GM18498 (cell line): ENCODE measurements around the gene GSTT2.
"Not testable (repeated sequence)": the region's sequence is repeated elsewhere in the genome, so short reads cannot be mapped to it uniquely, and the experiment has no call there.

Experiments used
- ATAC-seq: cut with Tn5 transposase; IDR thresholded peaks from one replicate; pipeline ENCODE4 v1.9.1; 2021; ENCODE audit warnings: mild to moderate bottlenecking, moderate library complexity; ENCODE audit not compliant: unreplicated experiment

Gene GSTT2

DNA sequence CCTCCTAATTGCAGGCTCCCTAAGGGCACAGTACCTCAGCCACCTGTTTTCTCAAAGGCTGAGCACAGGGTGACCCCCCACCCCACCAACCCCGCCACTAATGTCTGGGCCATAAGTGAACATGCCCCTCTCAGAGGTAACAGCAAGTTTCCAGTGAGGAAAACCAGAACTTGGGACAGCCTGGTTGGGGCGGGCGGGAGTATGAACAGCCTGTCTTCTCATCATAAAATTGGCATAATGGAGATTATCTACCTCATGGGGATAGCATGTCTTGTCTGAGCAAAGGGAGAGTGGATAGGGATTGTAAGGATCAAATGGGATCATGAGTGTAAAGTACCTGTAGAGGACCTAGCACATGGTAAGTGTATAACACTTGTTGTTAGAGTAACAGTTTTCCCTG is 8.0 kb upstream of the GSTT2 start:
- not testable (repeated sequence) for ATAC-seq

DNA sequence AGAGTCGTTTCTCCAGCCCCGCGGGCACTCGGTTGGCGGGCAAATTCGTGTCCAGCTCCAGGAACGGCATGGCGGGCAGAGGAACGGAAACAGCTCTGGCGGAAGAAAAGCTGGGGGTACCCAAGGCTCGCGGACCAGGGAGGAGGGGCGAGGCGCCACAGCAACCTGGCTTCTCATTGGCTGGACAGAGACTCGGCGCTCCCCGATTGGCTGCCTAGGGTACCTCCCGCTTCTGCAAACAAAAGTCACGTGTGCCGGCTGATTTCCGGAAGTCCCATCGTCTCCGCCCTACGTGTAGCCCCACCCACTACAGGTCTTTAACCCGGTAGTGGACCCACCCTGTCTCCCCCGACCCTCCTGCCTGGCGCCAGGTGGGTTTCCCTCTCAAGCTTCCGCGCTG is 5.6 kb upstream of the GSTT2 start, which contains the start of gene DDT:
TSS of gene DDT (minus strand) at position 97 of the 400 bp plus-strand sequence. CDS start at position 70, 27 bp downstream.
- peak; percentile 93 for ATAC-seq

DNA sequence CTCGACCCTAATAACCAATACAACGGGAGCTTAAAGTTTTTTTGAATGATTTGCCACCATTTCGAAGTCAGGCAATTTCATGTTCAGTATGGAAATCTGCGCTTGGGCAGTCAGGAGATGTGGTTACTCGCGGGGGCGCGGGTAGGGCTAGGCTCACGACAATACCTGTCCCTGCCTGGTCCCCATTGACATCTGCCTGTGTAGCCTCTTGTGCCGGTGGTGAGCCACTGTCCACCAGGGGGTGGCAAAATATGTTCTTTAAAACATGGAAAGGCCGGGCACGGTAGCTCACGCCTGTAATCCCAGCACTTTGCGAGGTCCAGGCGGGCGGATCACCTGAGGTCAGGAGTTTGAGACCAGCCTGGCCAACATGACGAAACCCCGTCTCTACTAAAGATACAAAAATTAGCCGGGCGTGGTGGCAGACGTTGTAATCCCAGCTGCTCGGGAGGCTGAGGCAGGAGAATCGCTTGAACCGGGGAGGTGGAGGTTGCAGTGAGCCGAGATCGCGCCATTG is 5.0 kb upstream of the GSTT2 start:
- ATAC-seq = not testable (repeated sequence)

DNA sequence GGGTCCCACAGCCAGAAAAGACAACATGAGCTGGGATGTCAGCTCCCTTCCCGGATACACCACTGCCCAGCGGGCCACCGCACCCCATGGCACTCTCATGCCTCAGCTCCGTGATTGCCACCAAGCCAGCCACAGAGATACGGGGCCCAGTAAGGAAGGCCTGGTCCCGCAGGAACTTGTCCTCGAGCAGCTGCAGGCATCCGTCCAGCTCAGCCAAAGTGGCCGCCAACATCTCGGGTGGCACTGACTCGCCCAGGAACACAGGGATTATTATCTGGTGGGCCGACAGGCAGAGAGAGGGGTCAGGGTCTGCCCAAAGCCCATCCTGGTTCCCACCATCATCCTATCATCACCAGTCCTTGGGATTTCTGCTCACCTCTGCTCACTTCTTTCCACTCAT is 2.6 kb upstream of the GSTT2 start:
- ATAC-seq = not testable (repeated sequence)

DNA sequence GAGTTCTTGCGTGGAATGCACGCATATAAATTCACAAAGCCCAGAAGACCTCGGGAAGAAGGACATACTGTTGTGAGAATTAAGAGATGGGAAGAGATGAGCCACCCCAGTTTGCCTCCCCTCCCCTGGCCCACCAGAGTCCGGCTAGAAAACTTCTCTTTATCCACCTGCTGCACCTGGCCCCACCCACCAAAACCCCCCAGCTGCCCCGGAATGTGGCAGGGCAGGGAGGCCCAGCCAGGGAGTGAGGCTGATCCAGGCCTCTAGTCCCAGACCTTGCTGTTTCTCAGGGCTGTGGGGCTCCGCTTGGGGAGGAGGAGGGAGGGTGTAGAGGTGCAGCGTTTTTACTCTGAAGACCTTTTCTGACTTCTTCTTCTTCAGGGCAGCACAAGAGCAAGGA is 633 bp downstream of the GSTT2 start:
- ATAC-seq = not testable (repeated sequence)

DNA sequence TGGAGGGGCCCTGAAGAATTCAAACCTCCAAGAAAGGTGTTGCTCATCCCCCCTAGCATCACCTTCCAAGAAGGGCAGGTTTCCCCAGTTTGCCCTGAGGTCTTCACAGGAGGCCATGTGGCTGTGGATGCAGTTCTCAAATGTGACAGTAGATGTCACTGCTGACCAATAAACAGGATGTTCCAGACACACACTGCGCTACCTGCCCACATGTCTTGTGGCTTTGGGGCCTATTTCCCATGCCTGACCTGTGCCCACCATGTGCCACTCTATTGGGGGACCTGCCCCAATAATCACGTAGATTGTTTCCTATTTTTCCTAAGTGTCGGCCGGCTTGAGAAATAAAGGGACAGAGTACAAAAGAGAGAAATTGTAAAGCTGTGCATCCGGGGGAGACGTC is 4.5 kb downstream of the GSTT2 start:
- ATAC-seq = no peak

DNA sequence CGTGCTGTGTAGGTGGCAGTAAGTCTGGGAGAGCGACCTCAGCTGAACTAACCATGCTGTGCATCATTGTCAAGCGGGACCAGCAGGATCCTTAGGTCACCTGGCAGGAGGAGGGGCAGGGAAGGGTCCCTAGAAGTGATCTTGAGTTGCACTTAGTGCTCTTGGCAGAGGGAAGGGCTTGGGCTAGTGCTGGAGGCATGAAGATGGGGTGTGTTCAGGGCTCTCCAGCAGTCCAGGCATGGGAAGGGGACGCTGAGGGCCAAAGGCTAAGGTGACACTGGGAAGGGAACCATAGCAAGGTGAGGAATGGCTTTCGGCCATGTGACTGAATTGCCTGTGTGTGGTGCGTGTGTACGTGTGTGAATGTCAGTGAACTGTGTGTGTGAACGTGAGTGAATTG is 6.2 kb downstream of the GSTT2 start:
- not testable (repeated sequence) for ATAC-seq

DNA sequence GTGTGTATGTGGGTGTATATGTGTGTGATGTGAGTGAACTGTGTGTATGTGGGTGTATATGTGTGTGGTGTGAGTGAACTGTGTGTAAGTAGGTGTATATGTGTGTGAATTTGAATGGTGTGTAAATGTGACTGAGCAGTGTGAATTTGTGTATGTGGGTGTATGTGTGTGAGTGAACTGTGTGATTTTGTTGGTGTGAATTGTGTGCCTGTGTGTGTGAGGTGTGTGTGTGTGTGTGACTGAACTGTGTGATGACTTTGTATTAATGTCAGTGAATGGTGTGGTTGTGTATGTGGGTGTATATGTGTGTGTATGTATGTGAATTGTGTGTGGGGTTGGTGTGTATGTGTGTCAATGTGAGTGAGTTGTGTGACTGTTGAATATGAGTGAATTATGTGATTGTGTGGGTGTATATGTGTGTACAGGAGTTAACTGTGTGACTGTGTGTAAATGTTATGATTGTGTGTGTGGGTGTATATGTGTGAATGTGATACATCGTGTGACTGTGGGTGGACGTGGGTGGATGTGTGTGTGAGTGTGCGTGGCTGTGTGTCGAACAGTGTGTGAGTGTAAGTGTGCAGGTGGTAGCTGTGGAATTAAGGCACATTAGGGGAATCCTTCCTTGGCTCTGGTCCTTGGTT is 6.7 kb downstream of the GSTT2 start:
- ATAC-seq = not testable (repeated sequence)

DNA sequence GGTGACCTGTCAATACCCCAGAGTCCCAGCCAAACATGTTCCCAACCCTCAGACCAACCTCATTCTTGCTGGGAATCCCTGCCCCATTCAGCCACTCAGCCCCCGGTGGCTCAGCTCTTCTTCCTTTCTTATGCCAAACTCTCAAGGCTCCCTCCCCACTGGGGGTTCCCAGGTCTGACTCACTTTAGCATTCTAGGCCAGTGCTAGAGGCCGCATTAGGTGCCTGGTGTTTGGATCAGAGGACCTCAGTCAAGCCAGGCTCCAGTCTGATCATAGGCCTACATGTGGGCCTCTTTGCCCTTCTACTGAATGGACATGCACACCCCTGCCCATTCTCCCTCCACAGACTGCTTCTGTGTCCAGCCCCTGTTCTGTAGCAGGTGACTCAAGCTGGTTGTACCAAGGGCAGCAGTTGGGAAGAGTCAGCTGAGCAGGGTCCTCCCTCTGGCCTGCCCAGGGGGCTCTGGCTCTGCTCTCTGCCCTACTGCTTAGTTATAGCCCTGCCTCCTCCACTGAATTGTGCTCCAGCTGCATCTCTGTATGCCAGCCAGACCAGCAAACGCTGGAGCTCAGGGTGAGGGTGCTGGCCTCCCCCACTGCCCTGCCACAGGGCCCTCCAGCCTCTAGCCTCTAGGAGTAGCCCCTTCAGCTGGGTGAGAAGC is 9.8 kb downstream of the GSTT2 start:
- ATAC-seq = not testable (repeated sequence)

DNA sequence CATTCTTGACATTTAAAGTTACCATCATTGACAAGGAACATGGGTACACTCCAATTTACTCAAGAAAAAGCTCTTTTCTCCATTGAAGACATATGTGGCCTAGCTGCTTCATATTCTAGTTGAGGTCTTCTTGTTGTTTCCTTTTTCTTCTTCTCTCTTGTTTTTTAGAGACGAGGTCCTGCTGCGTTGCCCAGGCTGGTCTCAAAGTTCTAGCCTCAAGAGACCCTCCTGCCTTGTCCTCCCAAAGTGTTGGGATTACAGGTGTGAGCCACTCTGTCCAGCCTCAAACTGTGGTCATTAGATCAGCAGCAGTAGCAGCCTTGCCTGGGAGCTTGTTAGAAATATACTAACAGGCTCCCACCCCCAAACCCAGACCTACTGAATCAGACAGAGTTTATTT is 13.1 kb downstream of the GSTT2 start:
- ATAC-seq = not testable (repeated sequence)

DNA sequence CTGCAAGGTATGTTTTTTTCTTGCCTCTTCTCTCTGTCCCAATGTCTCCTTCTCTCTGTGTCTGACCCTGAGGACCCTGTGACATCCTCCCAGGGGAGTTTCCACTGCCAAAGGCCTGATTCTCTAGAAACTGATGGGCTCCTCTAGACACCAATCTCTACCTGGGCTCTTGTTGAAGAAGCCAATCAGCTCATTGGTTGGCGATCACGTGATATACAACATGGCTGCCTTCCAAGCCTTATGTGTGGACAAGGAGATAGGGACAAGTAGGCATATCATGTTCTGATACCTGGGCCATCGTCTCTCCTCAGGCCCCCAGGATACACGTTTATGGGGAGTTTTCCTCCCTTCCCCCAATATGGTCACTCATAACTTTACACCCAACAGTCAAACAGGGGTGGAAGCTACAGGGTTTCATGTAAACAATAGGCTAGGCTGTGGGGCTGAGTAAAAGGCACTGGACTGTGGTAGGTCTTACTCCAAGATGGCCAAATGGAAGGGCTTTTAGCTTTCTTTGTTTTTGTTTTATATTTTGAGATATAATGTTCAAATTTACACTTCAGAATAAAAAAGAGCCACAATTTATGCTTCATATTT is 13.7 kb downstream of the GSTT2 start:
- ATAC-seq = not testable (repeated sequence)

DNA sequence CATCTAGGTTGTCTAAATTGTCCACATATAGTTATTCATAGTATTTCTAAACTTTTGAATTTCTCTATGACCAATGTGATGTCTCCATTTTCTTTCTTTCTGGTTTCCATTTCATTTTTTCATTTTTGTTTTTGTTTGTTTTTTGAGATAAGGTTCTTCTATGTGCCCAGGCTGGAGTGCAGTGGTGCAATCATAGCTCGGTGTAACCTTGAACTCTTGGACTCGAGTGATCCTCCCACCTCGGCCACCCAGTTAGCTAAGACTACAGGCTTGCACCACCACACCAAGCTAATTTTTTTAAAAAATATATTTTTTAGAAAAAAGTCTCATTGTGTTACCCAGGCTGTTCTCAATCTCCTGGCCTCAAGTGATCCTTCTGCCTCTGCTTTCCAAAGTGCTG is 17.2 kb downstream of the GSTT2 start:
- ATAC-seq = no peak

DNA sequence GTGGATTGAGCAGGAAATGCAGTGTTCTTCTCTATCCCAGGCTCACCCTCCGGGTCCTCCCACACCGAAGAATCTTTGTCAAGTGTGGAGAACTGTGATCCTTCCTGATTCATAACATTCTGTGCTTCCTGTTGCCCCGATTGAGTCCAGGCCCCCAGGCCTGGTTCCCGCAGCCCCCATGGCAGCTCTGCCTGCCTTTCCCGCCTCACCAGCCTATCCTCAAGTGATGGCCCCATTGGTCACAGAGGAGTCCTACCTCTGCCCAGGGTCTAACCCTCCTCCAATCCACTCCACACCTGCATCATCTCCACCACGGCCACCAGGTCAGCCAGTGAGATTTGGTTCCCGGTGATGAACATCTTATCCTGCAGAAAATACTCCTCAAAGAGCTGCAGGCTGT is 19.8 kb downstream of the GSTT2 start:
- not testable (repeated sequence) for ATAC-seq

DNA sequence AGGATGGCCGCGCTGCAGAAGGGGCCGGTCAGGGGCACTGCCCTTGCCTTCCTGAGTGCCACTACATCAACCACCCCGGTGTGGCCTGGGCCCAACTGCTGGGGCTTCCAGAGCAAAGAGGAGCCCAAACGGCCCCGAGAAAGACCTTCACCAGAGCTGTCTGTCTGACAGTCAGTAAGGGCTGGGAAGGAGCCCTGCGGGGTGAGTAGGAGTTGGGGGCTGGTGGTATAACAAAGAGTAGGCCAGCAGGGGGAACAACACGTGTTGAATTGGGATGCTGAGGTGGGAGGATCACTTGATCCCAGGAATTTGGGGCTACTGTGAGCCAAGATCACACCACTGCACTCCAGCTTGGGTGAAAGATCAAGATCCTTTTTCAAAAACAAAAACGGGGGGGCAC is 21.4 kb downstream of the GSTT2 start:
- ATAC-seq = no peak

DNA sequence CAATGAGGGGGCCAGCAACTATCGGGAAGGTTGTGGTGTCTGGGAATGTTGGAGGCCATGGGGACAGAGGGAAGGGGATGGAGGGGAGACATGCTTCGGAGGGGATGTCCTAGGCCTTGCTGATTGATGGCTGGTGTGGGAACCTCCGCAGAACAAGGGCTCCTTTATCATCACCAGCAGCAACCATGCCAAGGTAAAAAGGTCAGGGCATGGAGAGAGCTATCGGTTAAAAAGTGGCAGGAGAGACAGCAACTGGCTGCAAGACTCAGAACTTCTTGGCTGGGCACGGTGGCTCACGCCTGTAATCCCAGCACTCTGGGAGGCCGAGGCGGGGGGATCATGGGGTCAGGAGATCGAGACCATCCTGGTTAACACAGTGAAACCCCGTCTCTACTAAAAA is 22.3 kb downstream of the GSTT2 start:
- ATAC-seq = no peak

DNA sequence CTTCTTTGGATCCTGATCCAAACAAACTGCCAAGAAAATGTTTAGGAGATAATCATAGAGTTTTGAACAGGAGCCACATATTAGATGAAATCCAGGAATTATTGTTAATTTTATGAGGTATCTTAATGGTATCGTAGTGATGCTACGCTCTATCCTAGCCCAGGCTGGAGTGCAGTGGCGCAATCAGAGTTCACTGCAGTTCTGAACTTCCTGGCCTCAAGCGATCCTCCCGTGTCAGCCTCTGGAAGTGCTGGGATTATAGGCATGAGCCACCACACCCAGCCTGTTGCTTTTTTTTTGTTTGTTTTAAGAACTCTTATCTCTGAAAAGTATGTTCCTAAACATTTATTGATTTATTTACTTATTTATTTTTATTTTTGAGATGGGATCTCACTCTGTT is 22.9 kb downstream of the GSTT2 start:
- ATAC-seq = no peak

DNA sequence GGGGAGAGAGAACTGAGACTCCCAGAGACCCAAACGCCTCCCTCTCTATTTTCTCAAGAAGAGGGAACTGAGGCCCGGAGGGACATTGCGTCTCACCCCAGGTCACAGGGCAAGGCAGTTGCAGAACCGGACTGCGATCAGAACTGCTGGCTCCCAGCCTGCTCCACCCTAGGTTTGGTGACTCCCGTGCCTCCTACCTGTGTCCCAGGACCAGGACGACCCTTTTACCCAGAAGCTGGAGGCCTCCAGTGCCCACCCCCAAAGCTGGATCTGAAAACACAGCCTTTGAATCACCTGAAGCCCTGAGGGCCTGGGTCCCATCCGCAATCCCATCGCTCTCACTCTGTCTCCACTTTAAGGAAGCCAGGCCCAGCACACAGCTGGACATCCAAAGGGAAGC is 24.0 kb downstream of the GSTT2 start:
- no peak for ATAC-seq

DNA sequence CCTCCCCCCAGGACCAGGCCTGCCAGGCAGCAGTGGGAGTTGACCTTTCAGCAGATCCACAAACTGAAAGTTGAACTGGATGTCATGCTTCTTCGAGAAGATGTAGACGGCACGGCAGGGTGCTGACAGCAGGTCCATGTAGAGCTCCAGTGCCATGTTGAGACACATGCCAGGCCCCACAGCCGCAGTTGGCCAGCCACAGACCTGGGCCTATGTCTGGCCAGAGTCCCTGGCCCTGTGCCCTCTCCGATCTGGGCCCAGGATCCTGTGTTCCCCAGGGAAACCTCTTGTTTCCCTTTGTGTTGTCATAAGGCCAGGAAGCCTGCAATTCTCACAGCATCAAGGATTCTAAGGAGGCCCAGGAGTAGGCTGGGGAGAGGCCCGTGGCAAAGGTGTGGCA is 25.3 kb downstream of the GSTT2 start, which contains the start of gene GSTT4:
TSS of gene GSTT4 (minus strand) at position 253 of the 400 bp plus-strand sequence. CDS start at position 156, 97 bp downstream.
- ATAC-seq = no peak

DNA sequence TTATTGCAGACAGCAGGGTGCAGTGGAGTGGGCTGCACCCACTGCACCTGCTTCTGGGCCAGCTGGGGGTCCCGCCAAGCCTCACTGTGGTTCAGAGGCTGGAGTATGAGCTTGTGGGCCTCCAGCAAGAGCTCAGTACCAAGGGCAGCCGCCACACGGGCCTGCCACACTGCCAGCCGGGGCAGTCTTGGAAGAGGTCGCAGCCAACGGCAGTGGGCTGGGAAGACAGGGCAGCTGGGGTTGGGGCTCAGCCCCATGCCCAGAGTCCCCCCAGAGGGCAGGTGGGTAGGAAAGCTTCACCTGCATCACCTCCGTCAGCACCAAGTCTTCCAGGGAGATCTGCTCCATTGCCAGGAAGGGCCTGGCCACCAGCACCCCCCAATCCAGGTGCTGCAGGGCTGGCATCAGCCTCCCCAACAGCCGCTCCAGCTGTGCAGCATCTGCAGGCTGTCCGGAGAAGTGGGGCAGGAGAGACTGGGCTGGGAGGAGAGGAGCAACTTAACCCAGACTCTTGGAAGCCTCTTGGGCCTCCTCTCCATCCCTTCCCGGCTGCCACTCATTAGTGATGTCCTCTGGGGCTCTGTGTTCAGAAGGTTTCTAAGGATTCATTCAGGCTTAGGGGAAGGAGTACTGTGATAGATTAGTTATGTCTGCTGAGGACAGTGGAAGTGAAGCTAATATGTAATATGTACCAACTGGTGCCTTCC is 26.4 kb downstream of the GSTT2 start:
- no peak for ATAC-seq

DNA sequence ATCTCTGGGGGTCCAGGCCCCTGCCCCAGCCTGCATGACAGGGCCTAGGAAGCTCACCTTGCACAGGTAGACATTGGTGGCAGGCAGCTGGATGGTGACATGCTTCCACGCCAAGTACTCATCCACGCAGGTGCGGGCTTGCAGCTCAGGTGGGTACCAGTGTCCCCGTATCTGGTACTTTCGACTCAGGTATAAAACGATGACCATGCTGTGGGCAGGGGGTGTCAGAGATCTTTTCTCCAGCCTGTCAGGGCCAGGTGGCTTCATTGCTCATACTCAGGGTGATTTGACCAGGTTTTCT is 26.9 kb downstream of the GSTT2 start:
- ATAC-seq = no peak

DNA sequence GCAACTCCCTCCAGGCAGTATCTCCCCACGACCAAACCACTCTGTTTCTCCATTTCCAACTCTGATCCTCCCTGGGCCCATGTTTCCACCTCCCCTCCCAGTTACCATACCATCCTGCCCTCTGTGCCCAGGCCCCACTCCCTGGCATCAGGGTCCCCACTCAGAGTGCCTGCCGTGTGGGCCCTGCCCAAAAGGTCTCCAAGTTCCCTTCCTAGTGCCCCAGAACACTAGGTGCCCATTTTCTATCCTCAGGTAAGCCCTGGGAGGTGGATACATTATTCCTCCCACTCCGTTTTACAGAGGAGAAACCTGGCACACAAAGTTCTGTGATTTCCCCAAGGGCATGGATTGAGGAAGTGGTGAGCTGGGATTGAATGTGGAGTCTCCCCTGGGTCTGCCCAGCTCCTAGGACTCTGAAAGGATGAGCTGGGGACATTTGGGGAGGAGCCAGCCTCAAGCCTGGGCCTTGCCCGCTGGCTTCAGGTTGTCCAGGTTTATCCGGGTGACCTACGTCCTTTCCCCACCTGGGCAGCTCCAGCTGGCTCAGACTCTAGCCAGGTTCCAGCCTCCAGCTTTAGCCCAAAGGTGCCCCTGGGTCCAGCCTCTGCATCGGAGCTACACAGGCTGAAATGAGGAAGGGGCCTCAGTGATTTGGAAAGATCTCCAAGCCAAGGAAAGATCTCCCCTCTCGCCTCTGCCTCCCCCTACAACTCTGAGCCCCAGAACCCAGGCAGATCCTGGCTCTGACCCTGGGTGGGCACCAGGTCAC is 27.5 kb downstream of the GSTT2 start:
- no peak for ATAC-seq
